HepG2 (cell line): ENCODE data around the gene DTNB. TPM values are rescaled to one million over a fixed set of nuclear protein-coding genes. Genes with fewer than 3 reads are reported as not detected.

ENCODE experiments used
- ATAC-seq: fragments of 200-7000 bp; cut with Tn5 transposase; 3 replicates; pipeline ENCODE4 v1.9.1; 2020; ENCODE audit warnings: mild to moderate bottlenecking, moderate library complexity
- BruUV-seq: library from RNA; stranded (reverse); fragments of 400-500 nt; replicated peaks from 2 replicates; lab custom pipeline; 2021; lab: Mats Ljungman, UMichigan
- CTCF ChIA-PET: fragments of 300-600 bp; formaldehyde crosslinking; extraction: SDS; loops from one replicate; lab custom pipeline; 2021; ENCODE audit warnings: low total read pairs, inconsistent platforms, low intra/inter-chr PET ratio; lab: Yijun Ruan, JAX
- POLR2A ChIA-PET: fragments of 350-600 bp; sonication (Branson Sonifier 250); formaldehyde crosslinking; loops from one replicate; lab custom pipeline; 2020; ENCODE audit warnings: antibody characterized with exemption, inconsistent platforms; lab: Yijun Ruan, JAX
- DNase-seq: peaks from one replicate; pipeline ENCODE4 v3.0.0-alpha.2; 2015; ENCODE audit warnings: low spot score
- FAIRE-seq: peaks from 3 replicates; lab custom pipeline; 2011; peaks lifted over from hg19 to GRCh38; lab: Jason Lieb, UNC
- H2AFZ ChIP-seq: one replicate; pipeline ENCODE4 v1.6.1; 2011; ENCODE audit warnings: low read length, inconsistent platforms
- H3K27ac ChIP-seq: fragments of 300-600 bp; 3 replicates; pipeline ENCODE4 v1.8.0; 2011; ENCODE audit warnings: mixed run types, mild to moderate bottlenecking, mixed read lengths, low read length, inconsistent platforms; ENCODE audit not compliant: insufficient read depth; ENCODE audit errors: extremely low read length
- H3K27me3 ChIP-seq, 2 experiments: fragments of 200-600 bp in 1 of 2; 2 replicates in 1 of 2; 3 replicates in 1 of 2; pipeline versions ENCODE4 v1.6.0 to v1.8.0; 2011; ENCODE audit warnings: low read length in 2 of 2, mild to moderate bottlenecking in 2 of 2, moderate library complexity in 2 of 2, inconsistent platforms in 1 of 2; ENCODE audit not compliant: insufficient read depth in 2 of 2, control insufficient read depth in 1 of 2
- H3K36me3 ChIP-seq, 2 experiments: fragments of 200-600 bp in 1 of 2; replicated peaks in 1 of 2; 2 replicates in 1 of 2; 3 replicates in 1 of 2; pipeline versions ENCODE4 v1.5.1 to v1.8.0; 2011; ENCODE audit warnings: low read length in 2 of 2, inconsistent platforms in 1 of 2; ENCODE audit not compliant: insufficient read depth in 2 of 2, control insufficient read depth in 1 of 2
- H3K4me1 ChIP-seq: 2 replicates; pipeline ENCODE4 v1.5.1; 2012; ENCODE audit warnings: low read length, inconsistent platforms; ENCODE audit not compliant: insufficient read depth
- H3K4me2 ChIP-seq: 2 replicates; pipeline ENCODE4 v1.6.0; 2011; ENCODE audit warnings: low read depth, low read length, inconsistent platforms
- H3K4me3 ChIP-seq, 3 experiments: fragments of 200-600 bp in 1 of 3; sonication (generic), shearing (Covaris generic) in 1 of 3; replicated peaks in 1 of 3; 2 replicates each; pipeline ENCODE4 v1.5.1; 2011 to 2016; ENCODE audit warnings: low read length in 3 of 3, inconsistent platforms in 2 of 3, low read depth in 2 of 3, mild to moderate bottlenecking in 2 of 3, control low read depth in 1 of 3, mixed read lengths in 1 of 3; ENCODE audit not compliant: insufficient read depth in 1 of 3
- H3K79me2 ChIP-seq: one replicate; pipeline ENCODE4 v1.6.1; 2011; ENCODE audit warnings: low read length, inconsistent platforms; ENCODE audit not compliant: insufficient read depth
- H3K9ac ChIP-seq: 2 replicates; pipeline ENCODE4 v1.6.0; 2011; ENCODE audit warnings: mild to moderate bottlenecking, low read depth, low read length, inconsistent platforms; ENCODE audit not compliant: insufficient read depth
- H3K9me3 ChIP-seq: 2 replicates; pipeline ENCODE4 v1.5.1; 2012; ENCODE audit warnings: mild to moderate bottlenecking, low read length
- H4K20me1 ChIP-seq: 2 replicates; pipeline ENCODE4 v1.6.0; 2011; ENCODE audit warnings: inconsistent platforms, mild to moderate bottlenecking, low read length, moderate library complexity; ENCODE audit not compliant: insufficient read depth
- KDM1A ChIP-seq: IDR thresholded peaks from 2 replicates; pipeline ENCODE4 v1.6.1; 2016; ENCODE audit warnings: missing compliant biosample characterization
- MAFF ChIP-seq: IDR thresholded peaks from 2 replicates; pipeline ENCODE4 v1.6.1; 2011; ENCODE audit warnings: low read depth, low read length, improper control_type of control experiment
- PHF5A ChIP-seq: IDR thresholded peaks from one replicate; pipeline ENCODE4 v1.6.1; 2018; ENCODE audit warnings: low read depth, missing genetic modification reagents; ENCODE audit not compliant: unreplicated experiment
- ZC3H13 ChIP-seq: sonication (generic); formaldehyde crosslinking; IDR thresholded peaks from 2 replicates; pipeline ENCODE4 v1.8.1; 2023; ENCODE audit warnings: mild to moderate bottlenecking, missing genetic modification reagents, moderate library complexity
- ZKSCAN5 ChIP-seq: sonication (generic); formaldehyde crosslinking; IDR thresholded peaks from 2 replicates; pipeline ENCODE4 v1.5.1; 2020; ENCODE audit warnings: mild to moderate bottlenecking, missing genetic modification reagents
- ZNF143 ChIP-seq: sonication (generic); formaldehyde crosslinking; IDR thresholded peaks from 2 replicates; pipeline ENCODE4 v1.4.0; 2020; ENCODE audit warnings: missing genetic modification reagents
- ZNF484 ChIP-seq: sonication (generic); formaldehyde crosslinking; IDR thresholded peaks from 2 replicates; pipeline ENCODE4 v1.5.1; 2020; ENCODE audit warnings: mild to moderate bottlenecking, low read depth, missing genetic modification reagents, borderline replicate concordance
- ZNF678 ChIP-seq: sonication (generic); formaldehyde crosslinking; IDR thresholded peaks from 2 replicates; pipeline ENCODE4 v1.4.0; 2020; ENCODE audit warnings: mild to moderate bottlenecking, missing genetic modification reagents
- ZNF768 ChIP-seq: sonication (generic); formaldehyde crosslinking; IDR thresholded peaks from 2 replicates; pipeline ENCODE4 v1.4.0; 2020; ENCODE audit warnings: missing genetic modification reagents
- WGBS: methylation state at CpG from one replicate; pipeline ENCODE4 v1.1.6; 2017; ENCODE audit warnings: low lambda C conversion rate; 5-methylcytosine and 5-hydroxymethylcytosine counted together
- in situ Hi-C: cut with HindIII; loops from 2 replicates; pipeline ENCODE4 v1.10.0; 2017; ENCODE audit warnings: low pct_unique_long_range_greater_than_20kb; ENCODE audit not compliant: extremely low pct_ligation_motif_present
- intact Hi-C: fragments of 100-400 bp; cut with micrococcal nuclease; formaldehyde crosslinking; loops from one replicate; pipeline ENCODE4 v1.10.0; 2022; ENCODE audit not compliant: unreplicated experiment
- polyA plus RNA-seq, 8 experiments: library from polyadenylated mRNA; depleted of rRNA in 3 of 8; stranded (reverse) in 7 of 8; unstranded in 1 of 8; fragments of >200 nt; fragmentation: Illumina TruSeq in 4 of 8; extraction: Trizol in 4 of 8; gene quantifications; 2 replicates each; pipeline versions ENCODE4 v1.2.1 to v1.2.3, GENCODE V29; 2011 to 2016; ENCODE audit warnings: low read depth in 4 of 8, missing spikeins in 1 of 8, mixed read lengths in 1 of 8; ENCODE audit not compliant: insufficient read depth in 1 of 8
- total RNA-seq, 5 experiments: library from RNA; depleted of rRNA; stranded (reverse); fragments of >200 nt; fragmentation: Illumina TruSeq; extraction: Trizol; gene quantifications; 2 replicates each; pipeline ENCODE4 v1.2.3, GENCODE V29; 2016; ENCODE audit warnings: low read depth in 1 of 5
- TF ChIP-seq, protein P1 (sequence below): sonication (generic); formaldehyde crosslinking; IDR thresholded peaks from 2 replicates; pipeline ENCODE4 v1.4.0; 2020; ENCODE audit warnings: missing genetic modification reagents, borderline replicate concordance
- TF ChIP-seq, protein P2 (sequence below): IDR thresholded peaks from 2 replicates; pipeline ENCODE4 v1.4.0; 2020; ENCODE audit warnings: mild to moderate bottlenecking, missing genetic modification reagents
- TF ChIP-seq, protein P3 (sequence below): fragments of 450-650 bp; IDR thresholded peaks from 2 replicates; pipeline ENCODE4 v1.6.1; 2017
- TF ChIP-seq, protein P4 (sequence below): sonication (generic); formaldehyde crosslinking; IDR thresholded peaks from 2 replicates; pipeline ENCODE4 v1.8.0; 2022; ENCODE audit warnings: mild to moderate bottlenecking, missing genetic modification reagents; ENCODE audit not compliant: insufficient replicate concordance
- TF ChIP-seq, protein P5 (sequence below): fragments of 450-650 bp; IDR thresholded peaks from 2 replicates; pipeline ENCODE4 v1.6.1; 2016

Gene DTNB
- total and polyA plus RNA-seq, 2 of the 13 experiments (the other 11 are each of a cell fraction or from before 2014, with no cell fraction given) = 14.4 to 23.9 TPM

DNA sequence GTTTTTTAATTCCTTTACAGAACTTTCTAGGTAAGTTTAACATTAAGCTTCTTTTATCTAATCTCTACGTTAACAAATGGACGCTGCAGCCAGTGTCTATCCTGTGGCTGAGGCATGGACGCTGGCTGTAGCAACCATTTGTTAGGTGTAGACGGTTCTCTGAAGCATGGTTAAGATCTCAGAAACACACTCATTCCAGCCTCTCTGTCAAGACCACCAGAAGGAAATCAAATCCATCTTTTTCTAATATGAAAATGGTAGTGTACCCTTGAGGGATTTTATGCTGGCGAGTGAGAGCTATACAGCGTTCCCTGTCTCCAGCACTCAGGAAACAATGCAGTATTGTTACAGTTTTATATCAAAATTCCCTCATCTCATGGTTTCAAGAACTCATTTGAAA lies 78.0 kb downstream of the DTNB start (continued):
- TF ChIP-seq KDM1A = no peak
- TF ChIP-seq ZKSCAN5 (CRISPR knock-in tag) = no peak
- TF ChIP-seq, protein P1, sequence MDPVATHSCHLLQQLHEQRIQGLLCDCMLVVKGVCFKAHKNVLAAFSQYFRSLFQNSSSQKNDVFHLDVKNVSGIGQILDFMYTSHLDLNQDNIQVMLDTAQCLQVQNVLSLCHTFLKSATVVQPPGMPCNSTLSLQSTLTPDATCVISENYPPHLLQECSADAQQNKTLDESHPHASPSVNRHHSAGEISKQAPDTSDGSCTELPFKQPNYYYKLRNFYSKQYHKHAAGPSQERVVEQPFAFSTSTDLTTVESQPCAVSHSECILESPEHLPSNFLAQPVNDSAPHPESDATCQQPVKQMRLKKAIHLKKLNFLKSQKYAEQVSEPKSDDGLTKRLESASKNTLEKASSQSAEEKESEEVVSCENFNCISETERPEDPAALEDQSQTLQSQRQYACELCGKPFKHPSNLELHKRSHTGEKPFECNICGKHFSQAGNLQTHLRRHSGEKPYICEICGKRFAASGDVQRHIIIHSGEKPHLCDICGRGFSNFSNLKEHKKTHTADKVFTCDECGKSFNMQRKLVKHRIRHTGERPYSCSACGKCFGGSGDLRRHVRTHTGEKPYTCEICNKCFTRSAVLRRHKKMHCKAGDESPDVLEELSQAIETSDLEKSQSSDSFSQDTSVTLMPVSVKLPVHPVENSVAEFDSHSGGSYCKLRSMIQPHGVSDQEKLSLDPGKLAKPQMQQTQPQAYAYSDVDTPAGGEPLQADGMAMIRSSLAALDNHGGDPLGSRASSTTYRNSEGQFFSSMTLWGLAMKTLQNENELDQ (CRISPR knock-in tag) = no peak
- no peak for TF ChIP-seq ZNF484 (CRISPR knock-in tag)
- TF ChIP-seq, protein P2, sequence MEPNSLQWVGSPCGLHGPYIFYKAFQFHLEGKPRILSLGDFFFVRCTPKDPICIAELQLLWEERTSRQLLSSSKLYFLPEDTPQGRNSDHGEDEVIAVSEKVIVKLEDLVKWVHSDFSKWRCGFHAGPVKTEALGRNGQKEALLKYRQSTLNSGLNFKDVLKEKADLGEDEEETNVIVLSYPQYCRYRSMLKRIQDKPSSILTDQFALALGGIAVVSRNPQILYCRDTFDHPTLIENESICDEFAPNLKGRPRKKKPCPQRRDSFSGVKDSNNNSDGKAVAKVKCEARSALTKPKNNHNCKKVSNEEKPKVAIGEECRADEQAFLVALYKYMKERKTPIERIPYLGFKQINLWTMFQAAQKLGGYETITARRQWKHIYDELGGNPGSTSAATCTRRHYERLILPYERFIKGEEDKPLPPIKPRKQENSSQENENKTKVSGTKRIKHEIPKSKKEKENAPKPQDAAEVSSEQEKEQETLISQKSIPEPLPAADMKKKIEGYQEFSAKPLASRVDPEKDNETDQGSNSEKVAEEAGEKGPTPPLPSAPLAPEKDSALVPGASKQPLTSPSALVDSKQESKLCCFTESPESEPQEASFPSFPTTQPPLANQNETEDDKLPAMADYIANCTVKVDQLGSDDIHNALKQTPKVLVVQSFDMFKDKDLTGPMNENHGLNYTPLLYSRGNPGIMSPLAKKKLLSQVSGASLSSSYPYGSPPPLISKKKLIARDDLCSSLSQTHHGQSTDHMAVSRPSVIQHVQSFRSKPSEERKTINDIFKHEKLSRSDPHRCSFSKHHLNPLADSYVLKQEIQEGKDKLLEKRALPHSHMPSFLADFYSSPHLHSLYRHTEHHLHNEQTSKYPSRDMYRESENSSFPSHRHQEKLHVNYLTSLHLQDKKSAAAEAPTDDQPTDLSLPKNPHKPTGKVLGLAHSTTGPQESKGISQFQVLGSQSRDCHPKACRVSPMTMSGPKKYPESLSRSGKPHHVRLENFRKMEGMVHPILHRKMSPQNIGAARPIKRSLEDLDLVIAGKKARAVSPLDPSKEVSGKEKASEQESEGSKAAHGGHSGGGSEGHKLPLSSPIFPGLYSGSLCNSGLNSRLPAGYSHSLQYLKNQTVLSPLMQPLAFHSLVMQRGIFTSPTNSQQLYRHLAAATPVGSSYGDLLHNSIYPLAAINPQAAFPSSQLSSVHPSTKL (CRISPR knock-in tag) = no peak
- no peak for TF ChIP-seq ZNF678 (CRISPR knock-in tag)
- TF ChIP-seq MAFF = no peak

DNA sequence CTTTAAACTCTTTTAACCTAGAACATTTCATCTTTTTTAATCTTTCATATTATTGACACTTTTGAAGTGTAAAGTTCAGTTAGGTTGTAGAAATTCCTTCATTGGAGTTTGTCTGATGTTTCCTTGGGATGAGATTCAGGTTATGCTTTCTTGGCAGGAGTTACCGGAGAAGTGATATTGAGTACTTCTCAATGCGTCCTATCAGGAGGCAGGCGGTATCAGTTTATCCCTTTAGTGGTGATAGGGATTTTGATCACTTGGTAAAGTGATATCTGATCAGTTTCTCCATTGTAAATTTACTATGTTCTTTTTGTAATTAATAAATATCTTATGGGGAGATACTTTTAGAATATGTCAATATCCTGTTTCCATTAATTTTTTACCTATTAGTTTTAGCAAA lies 78.4 kb downstream of the DTNB start:
- ChIA-PET CTCF (no interaction called here), POLR2A (no interaction called here)
- no peaks in the 10 kb centered on the region for H3K27me3 ChIP-seq
- no peaks in the 10 kb centered on the region for H3K36me3 ChIP-seq
- no peak overlapping the region for H3K9ac ChIP-seq
- no peak overlapping the region for H3K4me2 ChIP-seq
- DNase-seq = no peak
- no peak overlapping the region for H2AFZ ChIP-seq
- no peaks in the 10 kb centered on the region for H3K79me2 ChIP-seq
- ATAC-seq = no peak
- in situ Hi-C loops = no loop called here
- intact Hi-C loops = no loop called here
- no TSS peak for BruUV-seq
- no peaks in the 10 kb centered on the region for H3K4me1 ChIP-seq
- H4K20me1 ChIP-seq = no peaks in the 10 kb centered on the region
- no peak overlapping the region for H3K27ac ChIP-seq
- no peak for FAIRE-seq
- H3K9me3 ChIP-seq = no peaks in the 10 kb centered on the region
- H3K4me3 ChIP-seq = no peak overlapping the region
- TF ChIP-seq, protein P3, sequence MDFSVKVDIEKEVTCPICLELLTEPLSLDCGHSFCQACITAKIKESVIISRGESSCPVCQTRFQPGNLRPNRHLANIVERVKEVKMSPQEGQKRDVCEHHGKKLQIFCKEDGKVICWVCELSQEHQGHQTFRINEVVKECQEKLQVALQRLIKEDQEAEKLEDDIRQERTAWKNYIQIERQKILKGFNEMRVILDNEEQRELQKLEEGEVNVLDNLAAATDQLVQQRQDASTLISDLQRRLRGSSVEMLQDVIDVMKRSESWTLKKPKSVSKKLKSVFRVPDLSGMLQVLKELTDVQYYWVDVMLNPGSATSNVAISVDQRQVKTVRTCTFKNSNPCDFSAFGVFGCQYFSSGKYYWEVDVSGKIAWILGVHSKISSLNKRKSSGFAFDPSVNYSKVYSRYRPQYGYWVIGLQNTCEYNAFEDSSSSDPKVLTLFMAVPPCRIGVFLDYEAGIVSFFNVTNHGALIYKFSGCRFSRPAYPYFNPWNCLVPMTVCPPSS = no peak
- no peak for TF ChIP-seq PHF5A
- TF ChIP-seq ZNF768 (CRISPR knock-in tag) = no peak
- TF ChIP-seq, protein P4, sequence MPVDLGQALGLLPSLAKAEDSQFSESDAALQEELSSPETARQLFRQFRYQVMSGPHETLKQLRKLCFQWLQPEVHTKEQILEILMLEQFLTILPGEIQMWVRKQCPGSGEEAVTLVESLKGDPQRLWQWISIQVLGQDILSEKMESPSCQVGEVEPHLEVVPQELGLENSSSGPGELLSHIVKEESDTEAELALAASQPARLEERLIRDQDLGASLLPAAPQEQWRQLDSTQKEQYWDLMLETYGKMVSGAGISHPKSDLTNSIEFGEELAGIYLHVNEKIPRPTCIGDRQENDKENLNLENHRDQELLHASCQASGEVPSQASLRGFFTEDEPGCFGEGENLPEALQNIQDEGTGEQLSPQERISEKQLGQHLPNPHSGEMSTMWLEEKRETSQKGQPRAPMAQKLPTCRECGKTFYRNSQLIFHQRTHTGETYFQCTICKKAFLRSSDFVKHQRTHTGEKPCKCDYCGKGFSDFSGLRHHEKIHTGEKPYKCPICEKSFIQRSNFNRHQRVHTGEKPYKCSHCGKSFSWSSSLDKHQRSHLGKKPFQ = no peak
- TF ChIP-seq, protein P5, sequence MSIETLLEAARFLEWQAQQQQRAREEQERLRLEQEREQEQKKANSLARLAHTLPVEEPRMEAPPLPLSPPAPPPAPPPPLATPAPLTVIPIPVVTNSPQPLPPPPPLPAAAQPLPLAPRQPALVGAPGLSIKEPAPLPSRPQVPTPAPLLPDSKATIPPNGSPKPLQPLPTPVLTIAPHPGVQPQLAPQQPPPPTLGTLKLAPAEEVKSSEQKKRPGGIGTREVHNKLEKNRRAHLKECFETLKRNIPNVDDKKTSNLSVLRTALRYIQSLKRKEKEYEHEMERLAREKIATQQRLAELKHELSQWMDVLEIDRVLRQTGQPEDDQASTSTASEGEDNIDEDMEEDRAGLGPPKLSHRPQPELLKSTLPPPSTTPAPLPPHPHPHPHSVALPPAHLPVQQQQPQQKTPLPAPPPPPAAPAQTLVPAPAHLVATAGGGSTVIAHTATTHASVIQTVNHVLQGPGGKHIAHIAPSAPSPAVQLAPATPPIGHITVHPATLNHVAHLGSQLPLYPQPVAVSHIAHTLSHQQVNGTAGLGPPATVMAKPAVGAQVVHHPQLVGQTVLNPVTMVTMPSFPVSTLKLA = no peak
- no peak for TF ChIP-seq ZC3H13 (CRISPR knock-in tag)
- TF ChIP-seq ZNF143 = no peak
- TF ChIP-seq, all 625 proteins: peak for 0
- 97% methylated on average over 3 of the region's 3 CpGs for WGBS
